NCI-H524 treated with DMSO at 0.1 percent for 48 hours (cell line): ENCODE measurements around the gene NPIPB6.

Experiments used
- DNase-seq: peaks from one replicate; lab custom pipeline; 2025; lab: John Stamatoyannopoulos, UW

Gene NPIPB6

GRCh38 chr16:28324235-28324886 is 38.9 kb downstream of the NPIPB6 start:
- DNase-seq, result no peak

GRCh38 chr16:28321700-28322411 is 41.5 kb downstream of the NPIPB6 start:
- no peak for DNase-seq

GRCh38 chr16:28320741-28321140 is 42.6 kb downstream of the NPIPB6 start:
- DNase-seq, result no peak

GRCh38 chr16:28320023-28320561 is 43.2 kb downstream of the NPIPB6 start:
- DNase-seq, result no peak

GRCh38 chr16:28319476-28320022 is 43.8 kb downstream of the NPIPB6 start:
- no peak for DNase-seq

GRCh38 chr16:28318042-28318744 is 45.1 kb downstream of the NPIPB6 start:
- DNase-seq, result no peak

- DNase-seq, result no peak
Observed at GRCh38 chr16:28317040-28317880, 46.0 kb downstream of the NPIPB6 start.

- no peak for DNase-seq
Observed at GRCh38 chr16:28316054-28316453, 47.3 kb downstream of the NPIPB6 start.

GRCh38 chr16:28313587-28313986 is 49.7 kb downstream of the NPIPB6 start:
- DNase-seq, result no peak

- DNase-seq, result no peak
Observed at GRCh38 chr16:28312327-28312726, 51.0 kb downstream of the NPIPB6 start.

GRCh38 chr16:28311913-28312312 is 51.4 kb downstream of the NPIPB6 start:
- no peak for DNase-seq

GRCh38 chr16:28311413-28311812 is 51.9 kb downstream of the NPIPB6 start:
- no peak for DNase-seq

- DNase-seq, result no peak
Observed at GRCh38 chr16:28310796-28311195, 52.5 kb downstream of the NPIPB6 start.

GRCh38 chr16:28309811-28310311 is 53.4 kb downstream of the NPIPB6 start:
- no peak for DNase-seq

GRCh38 chr16:28308794-28309584 is 54.3 kb downstream of the NPIPB6 start:
- DNase-seq, result no peak

- no peak for DNase-seq
Observed at GRCh38 chr16:28307936-28308335, 55.4 kb downstream of the NPIPB6 start.

- no peak for DNase-seq
Observed at GRCh38 chr16:28304214-28304613, 59.1 kb downstream of the NPIPB6 start.

- no peak for DNase-seq
Observed at GRCh38 chr16:28303132-28303531, 60.2 kb downstream of the NPIPB6 start.

- no peak for DNase-seq
Observed at GRCh38 chr16:28301620-28302019, 61.7 kb downstream of the NPIPB6 start.

GRCh38 chr16:28301154-28301553 is 62.2 kb downstream of the NPIPB6 start:
- DNase-seq, result no peak

GRCh38 chr16:28300327-28300726 is 63.0 kb downstream of the NPIPB6 start:
- DNase-seq, result no peak
